ENCODE data around the gene PITX2.

DNA sequence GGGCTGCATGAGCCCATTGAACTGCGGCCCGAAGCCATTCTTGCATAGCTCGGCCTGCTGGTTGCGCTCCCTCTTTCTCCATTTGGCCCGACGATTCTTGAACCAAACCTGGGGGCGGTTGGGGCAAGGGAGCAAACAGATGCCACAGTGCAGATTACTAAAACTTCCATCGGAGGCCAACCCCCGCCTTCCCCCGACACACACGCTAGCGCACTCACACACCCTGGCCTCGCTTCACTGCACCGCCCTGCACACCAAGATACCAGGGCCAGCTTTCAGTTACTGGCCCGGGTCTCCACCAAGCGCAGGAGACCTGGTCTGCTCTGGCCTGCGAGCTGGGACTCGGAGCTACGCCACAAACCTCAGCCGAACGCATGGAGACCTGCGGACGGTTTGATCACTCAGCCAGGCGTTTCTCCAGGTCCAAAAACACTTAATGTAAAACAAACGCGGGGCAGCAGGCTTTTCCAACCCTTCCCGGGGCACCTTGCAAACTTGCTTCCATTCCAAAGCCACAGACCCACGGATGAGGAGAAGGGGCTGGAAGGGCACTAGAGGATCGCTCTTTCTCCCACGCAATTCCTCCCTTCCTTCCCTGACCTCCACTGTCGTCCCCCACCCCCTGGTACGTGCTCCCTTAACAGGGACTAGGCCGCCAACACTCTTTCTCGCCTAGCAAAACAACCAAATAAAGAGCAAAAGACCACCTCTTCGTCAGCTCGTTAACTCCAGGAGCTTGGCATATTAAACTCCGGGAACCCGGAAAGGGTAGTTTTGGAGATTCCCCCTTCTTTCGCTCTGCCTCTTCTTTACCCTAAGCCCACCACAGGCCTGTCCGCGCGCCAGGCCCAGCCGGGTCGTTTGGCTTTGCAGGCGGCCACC is 4.1 kb downstream of the PITX2 start:
- TF ChIP-seq, protein P1, sequence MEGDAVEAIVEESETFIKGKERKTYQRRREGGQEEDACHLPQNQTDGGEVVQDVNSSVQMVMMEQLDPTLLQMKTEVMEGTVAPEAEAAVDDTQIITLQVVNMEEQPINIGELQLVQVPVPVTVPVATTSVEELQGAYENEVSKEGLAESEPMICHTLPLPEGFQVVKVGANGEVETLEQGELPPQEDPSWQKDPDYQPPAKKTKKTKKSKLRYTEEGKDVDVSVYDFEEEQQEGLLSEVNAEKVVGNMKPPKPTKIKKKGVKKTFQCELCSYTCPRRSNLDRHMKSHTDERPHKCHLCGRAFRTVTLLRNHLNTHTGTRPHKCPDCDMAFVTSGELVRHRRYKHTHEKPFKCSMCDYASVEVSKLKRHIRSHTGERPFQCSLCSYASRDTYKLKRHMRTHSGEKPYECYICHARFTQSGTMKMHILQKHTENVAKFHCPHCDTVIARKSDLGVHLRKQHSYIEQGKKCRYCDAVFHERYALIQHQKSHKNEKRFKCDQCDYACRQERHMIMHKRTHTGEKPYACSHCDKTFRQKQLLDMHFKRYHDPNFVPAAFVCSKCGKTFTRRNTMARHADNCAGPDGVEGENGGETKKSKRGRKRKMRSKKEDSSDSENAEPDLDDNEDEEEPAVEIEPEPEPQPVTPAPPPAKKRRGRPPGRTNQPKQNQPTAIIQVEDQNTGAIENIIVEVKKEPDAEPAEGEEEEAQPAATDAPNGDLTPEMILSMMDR (IDR thresholded peaks at IDR 0.05; ENCODE audit: low read length) = no peak
- no peak for TF ChIP-seq EZH2 (IDR thresholded peaks at IDR 0.05; ENCODE audit: borderline replicate concordance, low read length)

All from OCI-LY1 (cell line).